ENCODE data around the gene DCAF7.

DCAF7 gene

GRCh38 chr17:63640038-63640437 is 89.8 kb downstream of the DCAF7 start:
- DNase-seq (ENCODE audit: low read depth, low spot score) = no peak
- H3K36me3 ChIP-seq (ENCODE audit: insufficient read depth, low read length) = no peaks in the 10 kb centered on the region; the same call in 1 of the 2 replicates
- H3K9ac ChIP-seq (ENCODE audit: insufficient read length) = no peak overlapping the region
- TF ChIP-seq EZH2 (IDR thresholded peaks at IDR 0.05) (no peak), FOXP2 (optimal IDR thresholded peaks at IDR 0.05; ENCODE audit: control extremely low read depth, extremely low read length, insufficient read depth) (no peak), POLR2AphosphoS5 (IDR thresholded peaks at IDR 0.05; ENCODE audit: borderline replicate concordance, low read depth, low read length) (no peak)
- H3K4me3 ChIP-seq = no peak overlapping the region
- no peaks in the 10 kb centered on the region for H3K9me3 ChIP-seq (ENCODE audit: low read depth, low read length)
- H3K27ac ChIP-seq = no peak overlapping the region

GRCh38 chr17:63641692-63642448 is 91.6 kb downstream of the DCAF7 start:
- TF ChIP-seq EZH2 (IDR thresholded peaks at IDR 0.05) = no peak
- no peak for TF ChIP-seq FOXP2 (optimal IDR thresholded peaks at IDR 0.05; ENCODE audit: control extremely low read depth, extremely low read length, insufficient read depth)
- TF ChIP-seq POLR2AphosphoS5 (IDR thresholded peaks at IDR 0.05; ENCODE audit: borderline replicate concordance, low read depth, low read length) = no peak
- no peak overlapping the region for H3K4me3 ChIP-seq
- no peak overlapping the region for H3K9ac ChIP-seq (ENCODE audit: insufficient read length)
- H3K27ac ChIP-seq = no peak overlapping the region
- DNase-seq (ENCODE audit: low read depth, low spot score) = no peak
- no peaks in the 10 kb centered on the region; the same call in 1 of the 2 replicates for H3K36me3 ChIP-seq (ENCODE audit: insufficient read depth, low read length)
- no peaks in the 10 kb centered on the region for H3K9me3 ChIP-seq (ENCODE audit: low read depth, low read length)

Measured in SK-N-MC (cell line).